Measurements from ENCODE around the gene MED20. TPM values are rescaled to one million over a fixed set of nuclear protein-coding genes. Genes with fewer than 3 reads are reported as not detected.

MED20 gene
- total RNA-seq, 1 experiment from 2014 or later = 42.4 TPM

DNA sequence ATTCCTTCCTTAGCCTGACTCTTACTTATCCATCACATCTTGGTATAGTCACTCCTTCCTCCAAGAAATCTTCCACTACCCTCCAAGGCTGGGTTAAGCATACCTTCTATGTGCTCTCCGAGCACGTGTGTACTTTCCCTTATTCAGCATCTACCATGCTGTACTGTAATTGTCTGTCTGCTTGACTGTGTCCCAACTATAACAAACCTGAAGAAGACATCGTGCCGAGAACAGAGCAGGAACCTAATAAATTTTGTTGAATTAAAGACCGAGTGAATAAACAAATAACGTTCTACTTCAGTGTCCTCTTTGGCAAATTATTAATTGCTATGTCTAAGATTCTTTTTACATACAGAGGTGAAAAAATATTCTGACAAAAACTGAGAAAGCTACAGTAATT, 61.6 kb downstream of the MED20 start:
- ATAC-seq (no peak), DNase-seq (ENCODE audit: low spot score) (no peak)
- no peak for TF ChIP-seq ZNF219 (CRISPR knock-in tag; IDR thresholded peaks at IDR 0.05; ENCODE audit: borderline replicate concordance)
- TF ChIP-seq RORB (CRISPR knock-in tag; IDR thresholded peaks at IDR 0.05) = no peak
- no peak for TF ChIP-seq RELA (CRISPR knock-in tag; IDR thresholded peaks at IDR 0.05; ENCODE audit: borderline replicate concordance)
- no peak for TF ChIP-seq TEAD1 (CRISPR knock-in tag; IDR thresholded peaks at IDR 0.05)
- TF ChIP-seq, protein P1, sequence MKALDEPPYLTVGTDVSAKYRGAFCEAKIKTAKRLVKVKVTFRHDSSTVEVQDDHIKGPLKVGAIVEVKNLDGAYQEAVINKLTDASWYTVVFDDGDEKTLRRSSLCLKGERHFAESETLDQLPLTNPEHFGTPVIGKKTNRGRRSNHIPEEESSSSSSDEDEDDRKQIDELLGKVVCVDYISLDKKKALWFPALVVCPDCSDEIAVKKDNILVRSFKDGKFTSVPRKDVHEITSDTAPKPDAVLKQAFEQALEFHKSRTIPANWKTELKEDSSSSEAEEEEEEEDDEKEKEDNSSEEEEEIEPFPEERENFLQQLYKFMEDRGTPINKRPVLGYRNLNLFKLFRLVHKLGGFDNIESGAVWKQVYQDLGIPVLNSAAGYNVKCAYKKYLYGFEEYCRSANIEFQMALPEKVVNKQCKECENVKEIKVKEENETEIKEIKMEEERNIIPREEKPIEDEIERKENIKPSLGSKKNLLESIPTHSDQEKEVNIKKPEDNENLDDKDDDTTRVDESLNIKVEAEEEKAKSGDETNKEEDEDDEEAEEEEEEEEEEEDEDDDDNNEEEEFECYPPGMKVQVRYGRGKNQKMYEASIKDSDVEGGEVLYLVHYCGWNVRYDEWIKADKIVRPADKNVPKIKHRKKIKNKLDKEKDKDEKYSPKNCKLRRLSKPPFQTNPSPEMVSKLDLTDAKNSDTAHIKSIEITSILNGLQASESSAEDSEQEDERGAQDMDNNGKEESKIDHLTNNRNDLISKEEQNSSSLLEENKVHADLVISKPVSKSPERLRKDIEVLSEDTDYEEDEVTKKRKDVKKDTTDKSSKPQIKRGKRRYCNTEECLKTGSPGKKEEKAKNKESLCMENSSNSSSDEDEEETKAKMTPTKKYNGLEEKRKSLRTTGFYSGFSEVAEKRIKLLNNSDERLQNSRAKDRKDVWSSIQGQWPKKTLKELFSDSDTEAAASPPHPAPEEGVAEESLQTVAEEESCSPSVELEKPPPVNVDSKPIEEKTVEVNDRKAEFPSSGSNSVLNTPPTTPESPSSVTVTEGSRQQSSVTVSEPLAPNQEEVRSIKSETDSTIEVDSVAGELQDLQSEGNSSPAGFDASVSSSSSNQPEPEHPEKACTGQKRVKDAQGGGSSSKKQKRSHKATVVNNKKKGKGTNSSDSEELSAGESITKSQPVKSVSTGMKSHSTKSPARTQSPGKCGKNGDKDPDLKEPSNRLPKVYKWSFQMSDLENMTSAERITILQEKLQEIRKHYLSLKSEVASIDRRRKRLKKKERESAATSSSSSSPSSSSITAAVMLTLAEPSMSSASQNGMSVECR (CRISPR knock-in tag; IDR thresholded peaks at IDR 0.05; ENCODE audit: borderline replicate concordance) = no peak
- TF ChIP-seq ZNF121 (CRISPR knock-in tag; IDR thresholded peaks at IDR 0.05) = no peak
- TF ChIP-seq, protein P2, sequence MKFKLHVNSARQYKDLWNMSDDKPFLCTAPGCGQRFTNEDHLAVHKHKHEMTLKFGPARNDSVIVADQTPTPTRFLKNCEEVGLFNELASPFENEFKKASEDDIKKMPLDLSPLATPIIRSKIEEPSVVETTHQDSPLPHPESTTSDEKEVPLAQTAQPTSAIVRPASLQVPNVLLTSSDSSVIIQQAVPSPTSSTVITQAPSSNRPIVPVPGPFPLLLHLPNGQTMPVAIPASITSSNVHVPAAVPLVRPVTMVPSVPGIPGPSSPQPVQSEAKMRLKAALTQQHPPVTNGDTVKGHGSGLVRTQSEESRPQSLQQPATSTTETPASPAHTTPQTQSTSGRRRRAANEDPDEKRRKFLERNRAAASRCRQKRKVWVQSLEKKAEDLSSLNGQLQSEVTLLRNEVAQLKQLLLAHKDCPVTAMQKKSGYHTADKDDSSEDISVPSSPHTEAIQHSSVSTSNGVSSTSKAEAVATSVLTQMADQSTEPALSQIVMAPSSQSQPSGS (CRISPR knock-in tag; IDR thresholded peaks at IDR 0.05; ENCODE audit: borderline replicate concordance, low read depth) = no peak
- TF ChIP-seq, protein P3, sequence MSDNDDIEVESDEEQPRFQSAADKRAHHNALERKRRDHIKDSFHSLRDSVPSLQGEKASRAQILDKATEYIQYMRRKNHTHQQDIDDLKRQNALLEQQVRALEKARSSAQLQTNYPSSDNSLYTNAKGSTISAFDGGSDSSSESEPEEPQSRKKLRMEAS (CRISPR knock-in tag; IDR thresholded peaks at IDR 0.05) = no peak
- TF ChIP-seq, protein P4, sequence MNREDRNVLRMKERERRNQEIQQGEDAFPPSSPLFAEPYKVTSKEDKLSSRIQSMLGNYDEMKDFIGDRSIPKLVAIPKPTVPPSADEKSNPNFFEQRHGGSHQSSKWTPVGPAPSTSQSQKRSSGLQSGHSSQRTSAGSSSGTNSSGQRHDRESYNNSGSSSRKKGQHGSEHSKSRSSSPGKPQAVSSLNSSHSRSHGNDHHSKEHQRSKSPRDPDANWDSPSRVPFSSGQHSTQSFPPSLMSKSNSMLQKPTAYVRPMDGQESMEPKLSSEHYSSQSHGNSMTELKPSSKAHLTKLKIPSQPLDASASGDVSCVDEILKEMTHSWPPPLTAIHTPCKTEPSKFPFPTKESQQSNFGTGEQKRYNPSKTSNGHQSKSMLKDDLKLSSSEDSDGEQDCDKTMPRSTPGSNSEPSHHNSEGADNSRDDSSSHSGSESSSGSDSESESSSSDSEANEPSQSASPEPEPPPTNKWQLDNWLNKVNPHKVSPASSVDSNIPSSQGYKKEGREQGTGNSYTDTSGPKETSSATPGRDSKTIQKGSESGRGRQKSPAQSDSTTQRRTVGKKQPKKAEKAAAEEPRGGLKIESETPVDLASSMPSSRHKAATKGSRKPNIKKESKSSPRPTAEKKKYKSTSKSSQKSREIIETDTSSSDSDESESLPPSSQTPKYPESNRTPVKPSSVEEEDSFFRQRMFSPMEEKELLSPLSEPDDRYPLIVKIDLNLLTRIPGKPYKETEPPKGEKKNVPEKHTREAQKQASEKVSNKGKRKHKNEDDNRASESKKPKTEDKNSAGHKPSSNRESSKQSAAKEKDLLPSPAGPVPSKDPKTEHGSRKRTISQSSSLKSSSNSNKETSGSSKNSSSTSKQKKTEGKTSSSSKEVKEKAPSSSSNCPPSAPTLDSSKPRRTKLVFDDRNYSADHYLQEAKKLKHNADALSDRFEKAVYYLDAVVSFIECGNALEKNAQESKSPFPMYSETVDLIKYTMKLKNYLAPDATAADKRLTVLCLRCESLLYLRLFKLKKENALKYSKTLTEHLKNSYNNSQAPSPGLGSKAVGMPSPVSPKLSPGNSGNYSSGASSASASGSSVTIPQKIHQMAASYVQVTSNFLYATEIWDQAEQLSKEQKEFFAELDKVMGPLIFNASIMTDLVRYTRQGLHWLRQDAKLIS (CRISPR knock-in tag; IDR thresholded peaks at IDR 0.05; ENCODE audit: borderline replicate concordance) = no peak
- TF ChIP-seq, protein P5, sequence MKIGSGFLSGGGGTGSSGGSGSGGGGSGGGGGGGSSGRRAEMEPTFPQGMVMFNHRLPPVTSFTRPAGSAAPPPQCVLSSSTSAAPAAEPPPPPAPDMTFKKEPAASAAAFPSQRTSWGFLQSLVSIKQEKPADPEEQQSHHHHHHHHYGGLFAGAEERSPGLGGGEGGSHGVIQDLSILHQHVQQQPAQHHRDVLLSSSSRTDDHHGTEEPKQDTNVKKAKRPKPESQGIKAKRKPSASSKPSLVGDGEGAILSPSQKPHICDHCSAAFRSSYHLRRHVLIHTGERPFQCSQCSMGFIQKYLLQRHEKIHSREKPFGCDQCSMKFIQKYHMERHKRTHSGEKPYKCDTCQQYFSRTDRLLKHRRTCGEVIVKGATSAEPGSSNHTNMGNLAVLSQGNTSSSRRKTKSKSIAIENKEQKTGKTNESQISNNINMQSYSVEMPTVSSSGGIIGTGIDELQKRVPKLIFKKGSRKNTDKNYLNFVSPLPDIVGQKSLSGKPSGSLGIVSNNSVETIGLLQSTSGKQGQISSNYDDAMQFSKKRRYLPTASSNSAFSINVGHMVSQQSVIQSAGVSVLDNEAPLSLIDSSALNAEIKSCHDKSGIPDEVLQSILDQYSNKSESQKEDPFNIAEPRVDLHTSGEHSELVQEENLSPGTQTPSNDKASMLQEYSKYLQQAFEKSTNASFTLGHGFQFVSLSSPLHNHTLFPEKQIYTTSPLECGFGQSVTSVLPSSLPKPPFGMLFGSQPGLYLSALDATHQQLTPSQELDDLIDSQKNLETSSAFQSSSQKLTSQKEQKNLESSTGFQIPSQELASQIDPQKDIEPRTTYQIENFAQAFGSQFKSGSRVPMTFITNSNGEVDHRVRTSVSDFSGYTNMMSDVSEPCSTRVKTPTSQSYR (CRISPR knock-in tag; IDR thresholded peaks at IDR 0.05) = no peak
- no peak for TF ChIP-seq FOXK1 (CRISPR knock-in tag; IDR thresholded peaks at IDR 0.05)
- no peak for TF ChIP-seq ZNF138 (CRISPR knock-in tag; conservative IDR thresholded peaks at IDR 0.05)
- no peak for TF ChIP-seq ETV6 (CRISPR knock-in tag; IDR thresholded peaks at IDR 0.05)
- no peak for TF ChIP-seq GABPB1 (CRISPR knock-in tag; IDR thresholded peaks at IDR 0.05)
- no peak for TF ChIP-seq CBFB (CRISPR knock-in tag; IDR thresholded peaks at IDR 0.05; ENCODE audit: low read depth)
- TF ChIP-seq, protein P6, sequence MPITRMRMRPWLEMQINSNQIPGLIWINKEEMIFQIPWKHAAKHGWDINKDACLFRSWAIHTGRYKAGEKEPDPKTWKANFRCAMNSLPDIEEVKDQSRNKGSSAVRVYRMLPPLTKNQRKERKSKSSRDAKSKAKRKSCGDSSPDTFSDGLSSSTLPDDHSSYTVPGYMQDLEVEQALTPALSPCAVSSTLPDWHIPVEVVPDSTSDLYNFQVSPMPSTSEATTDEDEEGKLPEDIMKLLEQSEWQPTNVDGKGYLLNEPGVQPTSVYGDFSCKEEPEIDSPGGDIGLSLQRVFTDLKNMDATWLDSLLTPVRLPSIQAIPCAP (CRISPR knock-in tag; IDR thresholded peaks at IDR 0.05) = no peak
- Mint-ChIP-seq H3K4me3 (no peak overlapping the region), H3K27me3 (ENCODE audit: low read depth) (no peaks in the 10 kb centered on the region), H3K27ac (no peak overlapping the region), H3K9me3 (no peaks in the 10 kb centered on the region), H3K36me3 (no peaks in the 10 kb centered on the region), H3K4me1 (no peaks in the 10 kb centered on the region)
- ChIA-PET CTCF (no interaction called here), POLR2A (interaction anchor here (0.5 to 0.6 kb wide), 2 partner anchors 9 to 604 kb away, joined by 3 to 4 read pairs; no protein-coding TSS in a partner anchor)
